AG04450 (cell line): ENCODE results near the gene HLA-E. TPM values are rescaled to one million over a fixed set of nuclear protein-coding genes. Genes with fewer than 3 reads are reported as not detected.
"Not testable (repeated sequence)": the region's sequence is repeated elsewhere in the genome, so short reads cannot be mapped to it uniquely, and the experiment has no call there.

Experiments used
- CTCF ChIA-PET: fragments of 300-600, 350-600 bp; formaldehyde crosslinking; extraction: SDS; loops from one replicate; lab custom pipeline; 2022; ENCODE audit warnings: antibody characterized with exemption, inconsistent platforms; lab: Charles Lee
- POLR2A ChIA-PET: fragments of 350-600 bp; formaldehyde crosslinking; extraction: SDS; loops from one replicate; lab custom pipeline; 2021; ENCODE audit warnings: antibody characterized with exemption, inconsistent platforms; lab: Yijun Ruan, JAX
- DNase-seq: peaks from one replicate; pipeline ENCODE4 v3.0.0-alpha.2; 2011; ENCODE audit warnings: low read depth, low spot score
- H3K27ac ChIP-seq: one replicate; pipeline ENCODE4 v1.5.1; 2012; ENCODE audit warnings: low read depth, low read length, control low read depth
- H3K27me3 ChIP-seq: one replicate; pipeline ENCODE4 v1.6.0; 2012; ENCODE audit warnings: low read length; ENCODE audit not compliant: control insufficient read depth, insufficient read depth
- H3K4me3 ChIP-seq: 2 replicates; pipeline ENCODE4 v1.5.1; 2011; ENCODE audit warnings: mild to moderate bottlenecking, low read depth, low read length, control low read depth
- H3K9me3 ChIP-seq: 2 replicates; pipeline ENCODE4 v1.5.1; 2012; ENCODE audit warnings: low read length; ENCODE audit not compliant: control insufficient read depth, insufficient read depth
- CTCF ChIP-seq: IDR thresholded peaks from 2 replicates; pipeline ENCODE4 v1.5.1; 2011; ENCODE audit warnings: low read depth, low read length, control low read depth, inconsistent platforms
- polyA plus RNA-seq: library from polyadenylated mRNA; depleted of rRNA; stranded (reverse); fragments of >200 nt; gene quantifications from 2 replicates; pipeline ENCODE4 v1.2.3, GENCODE V29; 2011

The HLA-E gene
- polyA plus RNA-seq, 1 experiment = 127 TPM

GRCh38 chr6:30485236-30485635 is 4.1 kb upstream of the HLA-E start:
- Histone ChIP-seq H3K4me3 (no peak overlapping the region), H3K27me3 (peaks cover 25% of the 10 kb centered on the region), H3K27ac (no peak overlapping the region), H3K9me3 (no peaks in the 10 kb centered on the region; the same call in 1 of the 2 replicates)
- TF ChIP-seq CTCF = no peak
- ChIA-PET CTCF (interaction anchor here (0.5 to 9.5 kb wide), 9 partner anchors 15 to 1098 kb away, joined by 3 to 437 read pairs (median 7); no protein-coding TSS in a partner anchor), POLR2A (interaction anchor here (0.5 to 0.6 kb wide), 2 partner anchors 128 to 707 kb away, joined by 4 to 5 read pairs; no protein-coding TSS in a partner anchor)
- no peak for DNase-seq

DNA sequence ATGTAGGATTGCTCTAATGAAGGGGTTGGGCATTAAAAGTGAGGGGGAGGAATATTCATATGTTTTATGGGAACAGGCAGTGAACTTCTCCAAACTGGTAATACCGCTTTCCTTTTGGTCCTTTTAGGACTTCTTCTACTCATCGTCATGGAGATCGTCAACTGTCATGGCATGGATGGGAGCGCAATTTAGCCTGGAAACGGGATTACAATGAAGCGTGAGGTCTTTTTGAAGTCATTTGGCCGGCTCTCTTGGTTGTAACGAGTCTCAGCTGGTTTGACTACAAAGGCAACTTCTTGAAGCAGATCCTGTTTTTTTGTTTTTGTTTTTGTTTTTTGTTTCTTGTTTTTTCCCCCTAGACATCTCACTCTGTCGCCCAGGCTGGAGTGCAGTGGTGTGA is 1.4 kb upstream of the HLA-E start:
- ChIA-PET POLR2A (no interaction called here), CTCF (interaction anchor here (2.4 to 9.5 kb wide), 2 partner anchors 44 to 54 kb away, joined by 15 to 437 read pairs; no protein-coding TSS in a partner anchor)
- no peak overlapping the region for H3K4me3 ChIP-seq
- TF ChIP-seq CTCF = no peak
- no peaks in the 10 kb centered on the region; the same call in 1 of the 2 replicates for H3K9me3 ChIP-seq
- peaks cover 4% of the 10 kb centered on the region for H3K27me3 ChIP-seq
- no peak overlapping the region for H3K27ac ChIP-seq
- no peak for DNase-seq

GRCh38 chr6:30488697-30489080 is 620 bp upstream of the HLA-E start:
- H3K27ac ChIP-seq = peak overlapping the region; percentile 94
- POLR2A ChIA-PET, H3K27me3 ChIP-seq, DNase-seq, H3K4me3 ChIP-seq, H3K9me3 ChIP-seq: not testable (repeated sequence)
- CTCF ChIA-PET = interaction anchor here (9.5 kb wide), 1 partner anchor 53 kb away, joined by 437 read pairs; no protein-coding TSS in a partner anchor

GRCh38 chr6:30490026-30490876 is 942 bp downstream of the HLA-E start:
- peak overlapping the region; percentile 94 for H3K27ac ChIP-seq
- no peak for DNase-seq
- ChIA-PET CTCF (interaction anchor here (1.7 to 4.7 kb wide), 3 partner anchors 42 to 55 kb away, joined by 4 to 25 read pairs (median 16); no protein-coding TSS in a partner anchor), POLR2A (interaction anchor here (0.7 to 0.9 kb wide), 2 partner anchors 11 to 51 kb away, joined by 3 to 6 read pairs; no protein-coding TSS in a partner anchor)
- H3K27me3 ChIP-seq = no peaks in the 10 kb centered on the region
- peak overlapping the region; percentile 96 for H3K4me3 ChIP-seq
- no peaks in the 10 kb centered on the region; the same call in 1 of the 2 replicates for H3K9me3 ChIP-seq
- no peak for TF ChIP-seq CTCF

DNA sequence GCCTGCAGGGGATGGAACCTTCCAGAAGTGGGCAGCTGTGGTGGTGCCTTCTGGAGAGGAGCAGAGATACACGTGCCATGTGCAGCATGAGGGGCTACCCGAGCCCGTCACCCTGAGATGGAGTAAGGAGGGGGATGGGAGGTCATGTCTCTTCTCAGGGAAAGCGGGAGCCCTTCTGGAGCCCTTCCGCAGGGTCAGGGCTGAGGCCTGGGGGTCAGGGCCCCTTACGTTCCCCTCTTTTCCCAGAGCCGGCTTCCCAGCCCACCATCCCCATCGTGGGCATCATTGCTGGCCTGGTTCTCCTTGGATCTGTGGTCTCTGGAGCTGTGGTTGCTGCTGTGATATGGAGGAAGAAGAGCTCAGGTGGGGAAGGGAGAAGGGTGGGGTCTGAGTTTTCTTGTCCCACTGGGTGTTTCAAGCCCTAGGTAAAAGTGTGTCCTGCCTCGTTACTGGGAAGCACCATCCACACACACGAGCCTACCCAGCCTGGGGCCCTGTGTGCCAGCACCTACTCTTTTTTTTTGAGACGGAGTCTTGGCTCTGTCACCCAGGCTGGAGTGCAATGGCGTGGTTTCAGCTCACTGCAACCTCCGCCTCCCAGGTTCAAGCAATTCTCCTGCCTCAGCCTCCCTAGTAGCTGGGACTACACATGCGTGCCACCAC is 2.1 kb downstream of the HLA-E start:
- H3K4me3 ChIP-seq, DNase-seq, H3K27ac ChIP-seq, H3K9me3 ChIP-seq, H3K27me3 ChIP-seq: not testable (repeated sequence)
- POLR2A ChIA-PET = interaction anchor here (0.7 kb wide), 1 partner anchor 123 kb away, joined by 3 read pairs; no protein-coding TSS in a partner anchor
- CTCF ChIA-PET = interaction anchor here (1.7 to 4.7 kb wide), 3 partner anchors 41 to 53 kb away, joined by 4 to 25 read pairs (median 16); no protein-coding TSS in a partner anchor
